HepG2 (cell line): Measurements from ENCODE around the gene IRF5. TPM values are rescaled to one million over a fixed set of nuclear protein-coding genes. Genes with fewer than 3 reads are reported as not detected.

Experiments used
- ATAC-seq: fragments of 200-7000 bp; cut with Tn5 transposase; 3 replicates; pipeline ENCODE4 v1.9.1; 2020; ENCODE audit warnings: mild to moderate bottlenecking, moderate library complexity
- BruUV-seq: library from RNA; stranded (reverse); fragments of 400-500 nt; replicated peaks from 2 replicates; lab custom pipeline; 2021; lab: Mats Ljungman, UMichigan
- CTCF ChIA-PET: fragments of 300-600 bp; formaldehyde crosslinking; extraction: SDS; loops from one replicate; lab custom pipeline; 2021; ENCODE audit warnings: low total read pairs, inconsistent platforms, low intra/inter-chr PET ratio; lab: Yijun Ruan, JAX
- POLR2A ChIA-PET: fragments of 350-600 bp; sonication (Branson Sonifier 250); formaldehyde crosslinking; loops from one replicate; lab custom pipeline; 2020; ENCODE audit warnings: antibody characterized with exemption, inconsistent platforms; lab: Yijun Ruan, JAX
- DNase-seq: peaks from one replicate; pipeline ENCODE4 v3.0.0-alpha.2; 2015; ENCODE audit warnings: low spot score
- FAIRE-seq: peaks from 3 replicates; lab custom pipeline; 2011; peaks lifted over from hg19 to GRCh38; lab: Jason Lieb, UNC
- H2AFZ ChIP-seq: one replicate; pipeline ENCODE4 v1.6.1; 2011; ENCODE audit warnings: low read length, inconsistent platforms
- H3K27ac ChIP-seq: fragments of 300-600 bp; 3 replicates; pipeline ENCODE4 v1.8.0; 2011; ENCODE audit warnings: mixed run types, mild to moderate bottlenecking, mixed read lengths, low read length, inconsistent platforms; ENCODE audit not compliant: insufficient read depth; ENCODE audit errors: extremely low read length
- H3K27me3 ChIP-seq, 2 experiments: fragments of 200-600 bp in 1 of 2; 2 replicates in 1 of 2; 3 replicates in 1 of 2; pipeline versions ENCODE4 v1.6.0 to v1.8.0; 2011; ENCODE audit warnings: low read length in 2 of 2, mild to moderate bottlenecking in 2 of 2, moderate library complexity in 2 of 2, inconsistent platforms in 1 of 2; ENCODE audit not compliant: insufficient read depth in 2 of 2, control insufficient read depth in 1 of 2
- H3K36me3 ChIP-seq, 2 experiments: fragments of 200-600 bp in 1 of 2; replicated peaks in 1 of 2; 2 replicates in 1 of 2; 3 replicates in 1 of 2; pipeline versions ENCODE4 v1.5.1 to v1.8.0; 2011; ENCODE audit warnings: low read length in 2 of 2, inconsistent platforms in 1 of 2; ENCODE audit not compliant: insufficient read depth in 2 of 2, control insufficient read depth in 1 of 2
- H3K4me1 ChIP-seq: 2 replicates; pipeline ENCODE4 v1.5.1; 2012; ENCODE audit warnings: low read length, inconsistent platforms; ENCODE audit not compliant: insufficient read depth
- H3K4me2 ChIP-seq: 2 replicates; pipeline ENCODE4 v1.6.0; 2011; ENCODE audit warnings: low read depth, low read length, inconsistent platforms
- H3K4me3 ChIP-seq, 3 experiments: fragments of 200-600 bp in 1 of 3; sonication (generic), shearing (Covaris generic) in 1 of 3; replicated peaks in 1 of 3; 2 replicates each; pipeline ENCODE4 v1.5.1; 2011 to 2016; ENCODE audit warnings: low read length in 3 of 3, inconsistent platforms in 2 of 3, low read depth in 2 of 3, mild to moderate bottlenecking in 2 of 3, control low read depth in 1 of 3, mixed read lengths in 1 of 3; ENCODE audit not compliant: insufficient read depth in 1 of 3
- H3K79me2 ChIP-seq: one replicate; pipeline ENCODE4 v1.6.1; 2011; ENCODE audit warnings: low read length, inconsistent platforms; ENCODE audit not compliant: insufficient read depth
- H3K9ac ChIP-seq: 2 replicates; pipeline ENCODE4 v1.6.0; 2011; ENCODE audit warnings: mild to moderate bottlenecking, low read depth, low read length, inconsistent platforms; ENCODE audit not compliant: insufficient read depth
- H3K9me3 ChIP-seq: 2 replicates; pipeline ENCODE4 v1.5.1; 2012; ENCODE audit warnings: mild to moderate bottlenecking, low read length
- H4K20me1 ChIP-seq: 2 replicates; pipeline ENCODE4 v1.6.0; 2011; ENCODE audit warnings: inconsistent platforms, mild to moderate bottlenecking, low read length, moderate library complexity; ENCODE audit not compliant: insufficient read depth
- FOXJ3 ChIP-seq: sonication (generic); formaldehyde crosslinking; IDR thresholded peaks from 2 replicates; pipeline ENCODE4 v1.4.0; 2020; ENCODE audit warnings: missing genetic modification reagents, mild to moderate bottlenecking, borderline replicate concordance
- HNF4G ChIP-seq, 2 experiments: sonication (generic) in 1 of 2; formaldehyde crosslinking in 1 of 2; IDR thresholded peaks; 2 replicates each; pipeline versions ENCODE4 v1.4.0 to v1.6.1; 2011 to 2020; ENCODE audit warnings: borderline replicate concordance in 2 of 2, low read depth in 2 of 2, mild to moderate bottlenecking in 2 of 2, low read length in 1 of 2, missing genetic modification reagents in 1 of 2, moderate library complexity in 1 of 2
- NKX3-1 ChIP-seq: sonication (generic); formaldehyde crosslinking; IDR thresholded peaks from 2 replicates; pipeline ENCODE4 v1.5.0; 2020; ENCODE audit warnings: missing genetic modification reagents
- PCBP2 ChIP-seq: fragments of 200-400 bp; formaldehyde crosslinking; optimal IDR thresholded peaks from 2 replicates; pipeline ENCODE3; 2018; ENCODE audit warnings: low read length, low read depth; ENCODE audit not compliant: poor library complexity, severe bottlenecking
- PTBP1 ChIP-seq: fragments of 200-400 bp; formaldehyde crosslinking; IDR thresholded peaks from 2 replicates; pipeline ENCODE4 v1.6.1; 2018; ENCODE audit warnings: low read length, low read depth; ENCODE audit not compliant: poor library complexity, severe bottlenecking
- REPIN1 ChIP-seq: sonication (generic); formaldehyde crosslinking; IDR thresholded peaks from 2 replicates; pipeline ENCODE4 v1.8.0; 2022; ENCODE audit warnings: missing genetic modification reagents, low read depth, mild to moderate bottlenecking, borderline replicate concordance
- SP140L ChIP-seq: sonication (generic); formaldehyde crosslinking; IDR thresholded peaks from 2 replicates; pipeline ENCODE4 v1.4.0; 2020; ENCODE audit warnings: missing genetic modification reagents, borderline replicate concordance
- STAT5B ChIP-seq: sonication (generic); formaldehyde crosslinking; IDR thresholded peaks from 2 replicates; pipeline ENCODE4 v1.4.0; 2020; ENCODE audit warnings: missing genetic modification reagents
- TP53 ChIP-seq: sonication (generic); formaldehyde crosslinking; conservative IDR thresholded peaks from 2 replicates; pipeline ENCODE4 v1.4.0; 2020; ENCODE audit warnings: missing genetic modification reagents
- XRCC5 ChIP-seq: fragments of 200-400 bp; formaldehyde crosslinking; optimal IDR thresholded peaks from 2 replicates; pipeline ENCODE3; 2017; ENCODE audit warnings: mild to moderate bottlenecking, low read length
- YY1 ChIP-seq: IDR thresholded peaks from 2 replicates; pipeline ENCODE4 v1.6.1; 2011; ENCODE audit warnings: low read length, low read depth, moderate library complexity, mild to moderate bottlenecking; ENCODE audit not compliant: insufficient read depth, insufficient replicate concordance
- ZBTB37 ChIP-seq: sonication (generic); formaldehyde crosslinking; IDR thresholded peaks from 2 replicates; pipeline ENCODE4 v1.4.0; 2020; ENCODE audit warnings: mild to moderate bottlenecking, missing genetic modification reagents
- ZEB1 ChIP-seq: IDR thresholded peaks from 2 replicates; pipeline ENCODE4 v1.6.1; 2012; ENCODE audit warnings: mild to moderate bottlenecking, low read depth, inconsistent platforms; ENCODE audit not compliant: insufficient replicate concordance
- ZMAT5 ChIP-seq: sonication (generic); formaldehyde crosslinking; IDR thresholded peaks from 2 replicates; pipeline ENCODE4 v1.5.0; 2020; ENCODE audit warnings: mild to moderate bottlenecking, low read depth, missing genetic modification reagents, borderline replicate concordance
- ZNF547 ChIP-seq: sonication (generic); formaldehyde crosslinking; IDR thresholded peaks from 2 replicates; pipeline ENCODE4 v1.5.1; 2020; ENCODE audit warnings: mild to moderate bottlenecking, missing genetic modification reagents
- ZNF773 ChIP-seq: sonication (generic); formaldehyde crosslinking; IDR thresholded peaks from 2 replicates; pipeline ENCODE4 v1.4.0; 2020; ENCODE audit warnings: missing genetic modification reagents, borderline replicate concordance
- ZNF776 ChIP-seq: sonication (generic); formaldehyde crosslinking; IDR thresholded peaks from 2 replicates; pipeline ENCODE4 v1.4.0; 2020; ENCODE audit warnings: mild to moderate bottlenecking, missing genetic modification reagents
- WGBS: methylation state at CpG from one replicate; pipeline ENCODE4 v1.1.6; 2017; ENCODE audit warnings: low lambda C conversion rate; 5-methylcytosine and 5-hydroxymethylcytosine counted together
- in situ Hi-C: cut with HindIII; loops from 2 replicates; pipeline ENCODE4 v1.10.0; 2017; ENCODE audit warnings: low pct_unique_long_range_greater_than_20kb; ENCODE audit not compliant: extremely low pct_ligation_motif_present
- intact Hi-C: fragments of 100-400 bp; cut with micrococcal nuclease; formaldehyde crosslinking; loops from one replicate; pipeline ENCODE4 v1.10.0; 2022; ENCODE audit not compliant: unreplicated experiment
- polyA plus RNA-seq, 8 experiments: library from polyadenylated mRNA; depleted of rRNA in 3 of 8; stranded (reverse) in 7 of 8; unstranded in 1 of 8; fragments of >200 nt; fragmentation: Illumina TruSeq in 4 of 8; extraction: Trizol in 4 of 8; gene quantifications; 2 replicates each; pipeline versions ENCODE4 v1.2.1 to v1.2.3, GENCODE V29; 2011 to 2016; ENCODE audit warnings: low read depth in 4 of 8, missing spikeins in 1 of 8, mixed read lengths in 1 of 8; ENCODE audit not compliant: insufficient read depth in 1 of 8
- total RNA-seq, 5 experiments: library from RNA; depleted of rRNA; stranded (reverse); fragments of >200 nt; fragmentation: Illumina TruSeq; extraction: Trizol; gene quantifications; 2 replicates each; pipeline ENCODE4 v1.2.3, GENCODE V29; 2016; ENCODE audit warnings: low read depth in 1 of 5
- TF ChIP-seq, protein P1 (sequence below): sonication (generic); formaldehyde crosslinking; IDR thresholded peaks from 2 replicates; pipeline ENCODE4 v1.8.0; 2022; ENCODE audit warnings: mild to moderate bottlenecking, missing genetic modification reagents, moderate library complexity

Gene IRF5
- total and polyA plus RNA-seq, 2 of the 13 experiments (the other 11 are each of a cell fraction or from before 2014, with no cell fraction given) = 2.0 to 2.9 TPM

GRCh38 chr7:128997181-128997580, 59.5 kb downstream of the IRF5 start:
- ChIA-PET POLR2A (no interaction called here), CTCF (no interaction called here)
- Histone ChIP-seq H3K36me3 (peaks cover 10 to 64% of the 10 kb centered on the region in 2 experiments; a peak in 4 of 5 replicates), H3K27me3 (no peaks in the 10 kb centered on the region), H3K9me3 (no peaks in the 10 kb centered on the region), H3K4me1 (peaks cover 10% of the 10 kb centered on the region), H4K20me1 (no peaks in the 10 kb centered on the region), H3K4me2 (no peak overlapping the region), H3K79me2 (no peaks in the 10 kb centered on the region), H3K4me3 (no peak overlapping the region), H3K9ac (no peak overlapping the region)
- 97% methylated on average over 5 of the region's 5 CpGs for WGBS
- BruUV-seq = no TSS peak
- intact Hi-C loops = no loop called here
- no peak for DNase-seq
- ATAC-seq = no peak
- no peak for TF ChIP-seq ZEB1
- TF ChIP-seq ZMAT5 (CRISPR knock-in tag) = no peak
- no peak for TF ChIP-seq ZNF547 (CRISPR knock-in tag)
- TF ChIP-seq ZNF773 = no peak
- TF ChIP-seq REPIN1 = no peak
- no peak for TF ChIP-seq ZNF776 (CRISPR knock-in tag)
- no peak for TF ChIP-seq NKX3-1 (CRISPR knock-in tag)
- TF ChIP-seq YY1 = no peak
- TF ChIP-seq PTBP1 = no peak
- no peak for TF ChIP-seq TP53 (CRISPR knock-in tag)
- no peak for TF ChIP-seq SP140L
- TF ChIP-seq, protein P1, sequence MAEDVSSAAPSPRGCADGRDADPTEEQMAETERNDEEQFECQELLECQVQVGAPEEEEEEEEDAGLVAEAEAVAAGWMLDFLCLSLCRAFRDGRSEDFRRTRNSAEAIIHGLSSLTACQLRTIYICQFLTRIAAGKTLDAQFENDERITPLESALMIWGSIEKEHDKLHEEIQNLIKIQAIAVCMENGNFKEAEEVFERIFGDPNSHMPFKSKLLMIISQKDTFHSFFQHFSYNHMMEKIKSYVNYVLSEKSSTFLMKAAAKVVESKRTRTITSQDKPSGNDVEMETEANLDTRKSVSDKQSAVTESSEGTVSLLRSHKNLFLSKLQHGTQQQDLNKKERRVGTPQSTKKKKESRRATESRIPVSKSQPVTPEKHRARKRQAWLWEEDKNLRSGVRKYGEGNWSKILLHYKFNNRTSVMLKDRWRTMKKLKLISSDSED (CRISPR knock-in tag) = no peak
- TF ChIP-seq FOXJ3 (CRISPR knock-in tag) = no peak
- TF ChIP-seq STAT5B (CRISPR knock-in tag) = no peak
- TF ChIP-seq PCBP2 = no peak
- no peak for TF ChIP-seq ZBTB37 (CRISPR knock-in tag)
- no peak for TF ChIP-seq HNF4G (IDR thresholded peaks at IDR 0.05; ENCODE audit: borderline replicate concordance, low read depth, low read length)
- TF ChIP-seq HNF4G (CRISPR knock-in tag; IDR thresholded peaks at IDR 0.05; ENCODE audit: borderline replicate concordance, low read depth) = no peak
- no peak for TF ChIP-seq XRCC5
- TF ChIP-seq, all 625 proteins: peak for 0
- H2AFZ ChIP-seq = no peak overlapping the region
- in situ Hi-C loops = no loop called here
- FAIRE-seq = no peak
- H3K27ac ChIP-seq = no peak overlapping the region
